A204.1 (cell line): ENCODE data around the gene NGFR.
"Not testable (repeated sequence)": the region's sequence is repeated elsewhere in the genome, so short reads cannot be mapped to it uniquely, and the experiment has no call there.

Experiments
- FAIRE-seq: peaks from 2 replicates; lab custom pipeline; 2012; peaks lifted over from hg19 to GRCh38; lab: Jason Lieb, UNC

Gene NGFR

DNA sequence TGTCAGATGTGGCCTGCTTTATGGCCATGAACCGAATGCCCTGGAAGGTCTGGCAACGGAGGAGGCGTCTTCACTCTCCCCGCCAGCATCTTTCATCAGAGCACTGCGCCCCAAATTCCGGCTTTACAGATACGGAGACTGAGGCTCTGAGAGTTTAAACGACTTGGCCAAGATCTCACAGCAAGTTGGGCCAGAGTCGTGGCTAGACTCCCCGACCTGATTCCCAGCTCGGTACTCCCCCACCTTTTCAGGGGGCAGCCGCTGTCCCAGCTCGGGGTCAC, 1.7 kb downstream of the NGFR start:
- no peak for FAIRE-seq

DNA sequence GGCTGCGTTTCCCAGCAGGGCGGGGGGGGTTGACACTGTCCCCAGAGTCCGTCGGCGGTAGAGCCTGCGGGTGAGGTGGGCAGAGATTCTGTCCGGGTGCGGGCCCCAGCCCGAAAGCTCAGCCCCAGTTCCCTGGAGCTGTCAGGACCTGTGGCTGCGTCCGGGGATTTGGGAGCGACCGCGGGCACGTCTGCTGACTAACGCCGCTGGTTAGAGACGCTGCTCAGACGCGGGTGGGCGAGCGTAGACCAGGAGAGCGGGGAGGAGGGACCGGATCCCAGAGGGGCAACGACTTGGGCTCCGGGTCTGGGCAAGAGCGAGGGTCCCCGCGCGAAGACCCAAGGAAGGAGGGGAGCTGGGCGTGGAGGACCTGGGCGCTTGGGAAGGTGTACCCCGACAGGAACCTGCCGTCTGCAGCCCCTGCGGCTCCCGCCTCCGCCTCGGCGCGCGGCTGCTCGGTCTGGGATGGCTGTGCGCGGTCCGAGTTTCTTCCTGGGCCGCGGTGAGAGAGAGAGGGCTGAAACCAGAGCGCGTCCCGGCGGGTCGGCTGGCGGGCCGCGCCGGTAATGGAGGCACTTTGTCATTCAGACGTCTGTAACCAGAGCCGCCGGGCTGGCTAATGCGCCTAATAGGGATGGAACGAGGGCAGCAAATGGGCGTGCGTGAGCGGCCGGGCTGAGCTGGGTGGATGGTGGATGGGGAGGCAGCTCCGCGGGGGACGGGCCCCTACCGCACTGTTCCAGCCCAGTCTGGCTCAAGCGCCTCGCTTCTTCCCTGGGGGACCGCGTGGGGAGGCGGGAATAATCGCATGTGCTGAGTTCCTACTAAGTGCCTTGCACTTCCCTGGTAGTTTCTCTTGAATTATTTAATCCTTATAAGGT, 2.3 kb downstream of the NGFR start:
- FAIRE-seq = no peak

DNA sequence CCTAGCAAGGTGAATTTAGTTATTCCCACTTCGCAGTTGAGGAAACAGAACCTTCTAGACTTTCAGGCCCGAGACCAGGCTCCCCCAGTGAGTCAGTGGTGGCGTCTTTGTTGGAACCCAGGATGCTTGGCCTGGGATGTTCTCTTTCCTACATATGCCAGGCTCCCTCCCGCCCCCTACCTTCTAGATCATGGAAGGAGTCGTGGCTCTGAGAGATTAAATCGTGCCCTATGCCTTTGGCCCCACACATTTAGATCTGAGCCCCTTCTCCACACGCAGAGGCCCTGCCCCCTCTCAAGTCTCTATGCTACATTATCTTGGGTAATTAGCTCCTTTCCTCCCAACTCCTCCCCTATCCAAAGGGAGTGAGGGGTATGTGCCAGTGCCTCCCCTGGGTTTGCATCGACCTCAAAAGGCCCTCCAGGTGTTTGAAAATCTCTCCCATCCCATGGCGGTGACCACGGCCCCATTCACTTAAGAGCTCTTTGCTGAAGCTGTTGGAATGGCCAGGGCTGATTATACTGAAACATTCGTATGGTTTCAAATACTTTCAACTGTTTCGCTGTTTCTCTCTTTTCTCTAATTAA, 3.0 kb downstream of the NGFR start:
- no peak for FAIRE-seq

DNA sequence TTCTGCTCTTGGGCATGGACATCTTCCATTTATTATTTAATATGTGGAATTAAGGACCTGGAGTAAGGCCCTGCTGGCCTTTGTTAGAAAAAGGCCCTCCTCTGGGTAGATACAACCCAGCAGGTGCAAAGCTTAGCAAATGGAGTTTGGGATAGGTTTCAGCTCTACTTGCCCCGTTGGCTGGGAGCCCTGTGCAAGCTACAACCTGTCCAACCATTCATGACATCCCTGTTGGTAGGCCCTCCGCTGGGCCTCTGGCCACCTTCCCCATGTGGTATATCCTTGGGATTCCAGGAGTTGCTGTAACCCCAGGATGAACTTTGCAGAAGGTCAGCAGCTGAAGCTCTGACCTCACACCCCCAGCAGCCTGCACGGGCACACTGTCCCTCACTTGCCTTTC, 6.4 kb downstream of the NGFR start:
- FAIRE-seq = no peak

DNA sequence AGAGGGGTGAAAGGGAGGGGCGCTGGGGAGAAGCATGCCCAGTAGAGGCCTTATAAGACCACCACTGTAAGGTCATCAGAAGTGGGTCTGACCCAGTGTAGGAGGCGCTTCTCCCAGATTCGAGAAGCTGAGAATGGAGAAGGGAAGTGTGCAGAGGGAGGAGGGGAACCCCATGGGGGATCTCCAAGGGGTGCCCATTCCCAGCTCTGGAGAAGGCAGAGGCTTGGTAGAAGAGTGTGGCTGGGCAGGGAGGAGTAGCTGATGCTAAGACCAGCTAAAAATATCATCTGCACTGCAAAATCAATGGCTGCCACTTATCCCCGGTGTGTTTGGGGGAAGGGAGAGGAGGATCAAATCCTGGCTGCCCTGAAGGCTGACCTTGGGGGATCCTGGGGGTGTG, 7.2 kb downstream of the NGFR start:
- FAIRE-seq = no peak

DNA sequence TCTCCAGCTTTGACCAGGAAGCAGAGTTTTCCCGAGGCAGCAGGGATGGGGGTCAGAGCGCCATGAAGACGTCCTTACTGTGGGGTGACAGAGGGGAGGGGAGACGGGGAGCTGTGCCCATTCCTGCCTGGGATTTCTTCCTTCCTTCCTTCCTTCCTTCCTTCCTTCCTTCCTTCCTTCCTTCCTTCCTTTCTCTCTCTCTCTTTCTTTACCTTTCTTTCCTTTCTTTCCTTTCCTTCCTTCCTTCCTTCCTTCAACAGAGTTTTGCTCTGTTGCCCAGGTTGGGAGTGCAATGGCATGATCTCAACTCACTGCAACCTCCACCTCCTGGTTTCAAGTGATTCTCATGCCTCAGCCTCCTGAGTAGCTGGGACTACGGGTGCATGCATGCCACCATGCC, 7.6 kb downstream of the NGFR start:
- not testable (repeated sequence) for FAIRE-seq

DNA sequence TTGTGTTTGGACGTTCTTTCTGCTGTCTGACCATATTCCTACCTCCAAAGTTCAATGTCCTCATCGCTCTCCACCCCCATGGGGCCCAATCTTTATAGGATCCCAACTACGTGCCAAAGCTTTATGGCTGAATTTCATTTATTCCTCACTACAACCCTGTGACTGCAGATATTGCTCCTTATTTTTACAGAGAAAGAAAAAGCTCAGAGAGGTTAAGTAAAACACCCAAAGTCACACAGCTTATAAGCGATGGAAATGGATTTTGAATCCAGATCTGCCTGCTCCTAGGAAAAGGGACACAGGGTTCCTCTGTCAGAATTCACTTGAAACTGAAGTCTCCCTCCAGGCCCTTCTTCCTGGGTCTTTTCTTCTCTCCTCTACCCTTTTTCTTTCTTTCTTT, 9.3 kb downstream of the NGFR start:
- no peak for FAIRE-seq

DNA sequence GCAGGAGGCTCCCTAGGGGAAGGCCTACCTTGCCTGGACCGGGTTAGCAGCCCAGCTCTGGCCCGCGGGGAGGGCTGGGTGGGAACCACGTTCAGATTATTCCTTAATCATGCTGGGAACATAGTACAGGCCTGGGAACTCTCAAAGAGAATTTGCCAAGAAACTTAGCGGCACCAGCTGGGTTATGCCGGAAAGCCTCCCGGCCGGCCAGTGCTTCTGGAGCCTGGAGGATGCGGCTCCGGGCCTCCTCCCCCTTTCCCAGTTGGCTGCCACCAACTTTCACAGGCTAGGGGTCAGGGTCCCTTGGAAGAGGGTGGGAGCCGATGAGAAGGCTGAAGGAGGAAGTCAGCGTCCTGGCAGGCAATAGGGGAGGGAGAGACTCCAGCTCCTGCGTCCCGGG, 10.8 kb downstream of the NGFR start:
- no peak for FAIRE-seq

DNA sequence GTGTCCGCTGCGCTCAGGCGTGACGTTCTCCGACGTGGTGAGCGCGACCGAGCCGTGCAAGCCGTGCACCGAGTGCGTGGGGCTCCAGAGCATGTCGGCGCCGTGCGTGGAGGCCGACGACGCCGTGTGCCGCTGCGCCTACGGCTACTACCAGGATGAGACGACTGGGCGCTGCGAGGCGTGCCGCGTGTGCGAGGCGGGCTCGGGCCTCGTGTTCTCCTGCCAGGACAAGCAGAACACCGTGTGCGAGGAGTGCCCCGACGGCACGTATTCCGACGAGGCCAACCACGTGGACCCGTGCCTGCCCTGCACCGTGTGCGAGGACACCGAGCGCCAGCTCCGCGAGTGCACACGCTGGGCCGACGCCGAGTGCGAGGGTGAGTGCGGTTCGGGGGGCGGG, 11.2 kb downstream of the NGFR start:
- no peak for FAIRE-seq

DNA sequence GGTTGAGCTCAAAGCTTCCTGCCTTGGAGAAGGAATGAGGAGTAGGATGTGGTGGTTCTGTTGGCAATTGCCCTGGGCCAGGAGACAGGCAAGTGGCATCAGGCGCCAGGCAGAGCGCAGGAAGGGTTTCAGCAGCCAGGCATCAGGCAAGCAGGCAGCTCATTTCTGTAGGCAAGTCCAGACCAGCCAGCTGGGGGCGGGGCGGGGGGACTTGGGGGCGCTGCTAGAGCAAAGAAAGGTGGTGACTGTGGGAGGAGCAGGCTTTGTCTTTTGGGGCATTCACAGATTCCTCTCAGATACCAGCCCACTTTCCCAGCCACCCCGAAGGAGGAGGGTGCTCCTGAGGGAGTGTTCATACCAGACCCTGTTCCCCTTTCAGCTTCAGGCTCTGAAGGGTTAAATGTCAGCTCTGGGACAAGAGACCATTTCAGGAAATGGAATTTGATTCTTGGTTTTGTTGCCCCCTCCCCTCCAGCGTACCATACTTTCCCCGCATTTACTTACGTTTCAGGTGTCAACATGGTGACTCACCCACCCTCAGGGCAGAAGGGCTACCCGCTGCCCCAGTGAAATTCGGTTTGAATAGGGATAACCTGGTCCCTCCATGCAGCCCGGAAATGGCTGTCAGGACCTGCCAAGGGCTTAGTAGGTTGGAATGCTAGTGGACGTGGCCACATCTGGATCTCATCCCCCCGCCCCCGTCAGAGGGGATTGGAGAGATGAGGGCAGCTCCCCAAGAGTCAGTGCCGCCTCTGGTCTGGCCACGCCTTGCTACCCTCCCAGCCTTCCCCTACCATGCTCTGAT, 13.2 kb downstream of the NGFR start:
- FAIRE-seq = no peak

DNA sequence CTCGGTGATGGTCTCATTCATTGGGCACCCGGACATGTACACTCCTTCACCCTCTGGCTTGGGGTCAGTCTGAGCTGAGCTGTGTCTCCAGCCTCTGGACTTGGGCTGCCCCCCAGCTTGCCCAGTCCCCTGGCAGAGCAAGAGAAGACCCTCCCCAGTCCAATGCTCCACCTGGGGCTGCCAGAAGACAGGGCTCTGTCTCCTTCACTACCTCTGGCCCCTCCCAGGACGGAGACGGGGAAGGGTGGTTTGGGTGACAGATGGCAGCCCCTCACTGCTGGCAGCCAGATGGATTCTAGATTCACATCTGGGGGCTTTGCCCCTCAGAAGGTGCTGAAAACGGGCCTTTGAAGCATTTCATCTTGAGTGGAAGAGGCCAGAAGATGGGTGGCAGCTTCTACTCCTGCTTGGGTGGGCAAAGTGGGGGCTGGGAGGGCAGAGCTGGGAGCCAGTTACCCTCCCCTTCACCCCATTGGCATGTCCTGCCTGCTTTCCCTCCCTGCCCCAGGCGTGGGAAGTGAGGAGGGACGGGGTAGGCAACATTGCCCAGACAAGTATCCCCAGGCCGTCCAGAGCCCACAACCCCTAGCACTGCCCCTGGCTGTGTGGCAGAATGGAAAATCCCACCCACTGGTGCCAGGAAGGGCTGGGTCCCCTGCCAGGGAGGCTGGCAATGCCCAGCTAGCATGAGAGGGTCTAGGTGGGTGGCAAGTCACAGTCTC, 13.9 kb downstream of the NGFR start:
- FAIRE-seq = no peak

DNA sequence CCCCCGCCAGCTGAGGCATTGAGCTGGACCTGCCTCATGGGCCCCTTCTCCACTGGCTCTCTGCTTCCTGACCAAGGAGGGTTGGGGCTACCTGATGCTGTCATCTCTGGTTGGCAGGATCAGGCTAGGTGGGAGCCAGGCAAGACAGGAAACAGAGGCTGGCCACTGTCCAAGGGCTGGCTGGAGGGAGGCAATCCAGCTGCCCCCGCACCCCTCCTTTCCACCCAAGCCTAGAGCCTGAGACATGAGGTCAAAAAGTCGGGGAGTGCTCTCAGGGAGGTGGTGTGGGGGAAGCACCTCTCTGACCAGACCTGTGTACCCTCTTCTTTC, 14.5 kb downstream of the NGFR start:
- no peak for FAIRE-seq

DNA sequence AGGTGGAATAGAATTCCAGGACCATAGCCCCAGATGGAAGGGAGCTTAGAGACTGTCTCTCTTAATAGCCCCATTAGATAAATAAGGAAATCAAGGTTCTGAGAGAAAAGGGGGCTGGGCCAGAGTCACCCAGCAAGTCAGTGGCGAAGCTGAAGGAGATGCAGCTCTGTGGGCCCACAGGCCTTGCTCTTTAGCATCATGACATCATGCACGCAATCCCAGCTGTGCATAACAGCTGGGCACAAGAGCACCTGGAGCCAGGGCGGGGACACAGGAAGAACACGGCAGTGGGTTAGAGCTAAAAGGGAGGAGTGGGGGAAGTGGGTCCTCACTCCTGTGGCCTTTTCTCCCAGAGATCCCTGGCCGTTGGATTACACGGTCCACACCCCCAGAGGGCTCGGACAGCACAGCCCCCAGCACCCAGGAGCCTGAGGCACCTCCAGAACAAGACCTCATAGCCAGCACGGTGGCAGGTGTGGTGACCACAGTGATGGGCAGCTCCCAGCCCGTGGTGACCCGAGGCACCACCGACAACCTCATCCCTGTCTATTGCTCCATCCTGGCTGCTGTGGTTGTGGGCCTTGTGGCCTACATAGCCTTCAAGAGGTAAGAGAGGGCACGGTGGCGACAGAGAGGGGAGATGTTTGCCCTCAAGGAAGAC, 15.1 kb downstream of the NGFR start:
- FAIRE-seq = no peak

DNA sequence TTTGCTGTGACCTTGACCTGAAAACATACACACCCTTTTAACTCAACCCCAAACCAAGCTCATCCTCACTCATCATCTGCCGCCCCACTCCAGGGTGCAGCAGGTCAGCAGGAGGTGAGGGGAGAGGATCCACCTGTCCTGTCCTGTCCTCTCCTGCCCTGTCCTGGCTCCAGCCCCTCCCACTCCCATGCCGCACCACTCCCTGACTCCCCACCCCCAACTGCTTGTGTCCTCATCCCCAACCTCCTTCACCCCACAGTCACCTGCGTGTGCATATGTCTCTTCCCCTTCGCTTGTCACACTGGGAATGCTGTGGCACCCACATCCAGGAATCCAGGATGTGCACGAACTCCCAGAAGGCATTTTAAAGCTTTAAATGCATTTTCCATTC, 15.6 kb downstream of the NGFR start:
- no peak for FAIRE-seq

DNA sequence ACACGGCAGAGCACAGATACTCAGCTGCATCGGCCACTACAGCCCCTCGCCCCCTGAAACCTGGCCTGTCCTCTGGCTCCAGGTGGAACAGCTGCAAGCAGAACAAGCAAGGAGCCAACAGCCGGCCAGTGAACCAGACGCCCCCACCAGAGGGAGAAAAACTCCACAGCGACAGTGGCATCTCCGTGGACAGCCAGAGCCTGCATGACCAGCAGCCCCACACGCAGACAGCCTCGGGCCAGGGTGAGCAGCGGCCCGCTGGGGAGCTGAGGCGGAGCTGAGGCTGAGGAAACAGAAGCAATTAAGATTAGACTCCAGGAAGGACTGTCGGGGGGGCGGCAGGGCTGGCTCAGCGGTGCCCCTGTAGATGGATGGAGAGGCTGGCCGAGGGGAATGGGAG, 16.7 kb downstream of the NGFR start:
- FAIRE-seq = no peak

DNA sequence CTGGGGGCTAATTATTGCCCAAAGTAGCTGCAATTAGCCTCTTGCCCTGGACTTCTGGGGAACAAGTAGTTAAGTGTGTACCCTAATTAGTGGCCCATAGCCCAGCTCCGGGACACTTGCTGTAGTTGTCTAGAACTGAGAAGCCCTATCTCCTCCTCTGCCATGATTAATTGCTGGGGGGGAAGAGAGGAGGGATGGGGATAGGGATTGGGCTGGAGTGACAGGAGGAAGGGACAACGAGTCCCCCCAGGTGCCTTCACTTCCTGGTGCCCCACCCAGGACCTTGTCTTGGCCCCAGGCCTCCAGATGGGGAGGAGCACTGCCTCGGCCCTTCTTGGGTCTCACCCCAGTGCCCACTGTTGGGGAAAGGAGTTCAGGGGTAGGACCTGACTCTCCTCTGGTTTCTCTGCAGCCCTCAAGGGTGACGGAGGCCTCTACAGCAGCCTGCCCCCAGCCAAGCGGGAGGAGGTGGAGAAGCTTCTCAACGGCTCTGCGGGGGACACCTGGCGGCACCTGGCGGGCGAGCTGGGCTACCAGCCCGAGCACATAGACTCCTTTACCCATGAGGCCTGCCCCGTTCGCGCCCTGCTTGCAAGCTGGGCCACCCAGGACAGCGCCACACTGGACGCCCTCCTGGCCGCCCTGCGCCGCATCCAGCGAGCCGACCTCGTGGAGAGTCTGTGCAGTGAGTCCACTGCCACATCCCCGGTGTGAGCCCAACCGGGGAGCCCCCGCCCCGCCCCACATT, 17.4 kb downstream of the NGFR start:
- FAIRE-seq = no peak

DNA sequence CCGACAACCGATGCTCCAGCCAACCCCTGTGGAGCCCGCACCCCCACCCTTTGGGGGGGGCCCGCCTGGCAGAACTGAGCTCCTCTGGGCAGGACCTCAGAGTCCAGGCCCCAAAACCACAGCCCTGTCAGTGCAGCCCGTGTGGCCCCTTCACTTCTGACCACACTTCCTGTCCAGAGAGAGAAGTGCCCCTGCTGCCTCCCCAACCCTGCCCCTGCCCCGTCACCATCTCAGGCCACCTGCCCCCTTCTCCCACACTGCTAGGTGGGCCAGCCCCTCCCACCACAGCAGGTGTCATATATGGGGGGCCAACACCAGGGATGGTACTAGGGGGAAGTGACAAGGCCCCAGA, 17.9 kb downstream of the NGFR start:
- no peak for FAIRE-seq

DNA sequence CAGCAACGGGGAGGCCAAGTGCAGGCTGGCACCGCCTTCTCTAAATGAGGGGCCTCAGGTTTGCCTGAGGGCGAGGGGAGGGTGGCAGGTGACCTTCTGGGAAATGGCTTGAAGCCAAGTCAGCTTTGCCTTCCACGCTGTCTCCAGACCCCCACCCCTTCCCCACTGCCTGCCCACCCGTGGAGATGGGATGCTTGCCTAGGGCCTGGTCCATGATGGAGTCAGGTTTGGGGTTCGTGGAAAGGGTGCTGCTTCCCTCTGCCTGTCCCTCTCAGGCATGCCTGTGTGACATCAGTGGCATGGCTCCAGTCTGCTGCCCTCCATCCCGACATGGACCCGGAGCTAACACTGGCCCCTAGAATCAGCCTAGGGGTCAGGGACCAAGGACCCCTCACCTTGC, 18.5 kb downstream of the NGFR start:
- FAIRE-seq = no peak

DNA sequence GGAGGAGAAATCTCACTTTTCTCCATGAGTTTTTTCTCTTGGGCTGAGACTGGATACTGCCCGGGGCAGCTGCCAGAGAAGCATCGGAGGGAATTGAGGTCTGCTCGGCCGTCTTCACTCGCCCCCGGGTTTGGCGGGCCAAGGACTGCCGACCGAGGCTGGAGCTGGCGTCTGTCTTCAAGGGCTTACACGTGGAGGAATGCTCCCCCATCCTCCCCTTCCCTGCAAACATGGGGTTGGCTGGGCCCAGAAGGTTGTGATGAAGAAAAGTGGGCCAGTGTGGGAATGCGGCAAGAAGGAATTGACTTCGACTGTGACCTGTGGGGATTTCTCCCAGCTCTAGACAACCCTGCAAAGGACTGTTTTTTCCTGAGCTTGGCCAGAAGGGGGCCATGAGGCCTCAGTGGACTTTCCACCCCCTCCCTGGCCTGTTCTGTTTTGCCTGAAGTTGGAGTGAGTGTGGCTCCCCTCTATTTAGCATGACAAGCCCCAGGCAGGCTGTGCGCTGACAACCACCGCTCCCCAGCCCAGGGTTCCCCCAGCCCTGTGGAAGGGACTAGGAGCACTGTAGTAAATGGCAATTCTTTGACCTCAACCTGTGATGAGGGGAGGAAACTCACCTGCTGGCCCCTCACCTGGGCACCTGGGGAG, 19.1 kb downstream of the NGFR start:
- no peak for FAIRE-seq

DNA sequence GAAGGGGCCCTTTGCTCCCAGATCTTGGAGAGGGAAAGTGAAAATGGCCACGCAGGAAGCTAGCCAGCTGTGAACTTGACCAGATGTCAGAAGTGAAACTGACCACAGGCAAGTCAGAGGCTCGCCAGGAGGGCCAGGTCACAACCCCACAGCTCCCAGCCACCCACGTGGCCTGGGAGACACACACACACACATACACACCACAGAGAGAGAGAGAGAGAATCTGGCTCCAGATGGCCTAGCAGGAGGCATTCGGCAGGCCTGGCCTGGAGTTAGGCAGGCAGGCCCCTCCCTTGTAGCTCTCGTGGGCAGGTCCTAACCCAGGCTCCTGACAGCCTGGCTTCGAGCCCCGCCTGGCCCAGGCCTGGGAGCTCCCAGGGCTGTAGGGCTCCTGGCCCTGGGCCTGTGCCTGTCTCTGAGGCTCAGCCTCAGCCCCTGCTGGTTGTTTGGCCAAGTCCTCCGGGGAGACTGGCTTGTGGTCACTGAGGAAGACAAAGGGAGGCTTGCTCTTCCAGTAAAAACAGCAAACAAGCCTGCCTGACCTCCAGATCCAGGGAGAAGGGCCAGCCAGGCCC, 20.2 kb downstream of the NGFR start:
- no peak for FAIRE-seq

DNA sequence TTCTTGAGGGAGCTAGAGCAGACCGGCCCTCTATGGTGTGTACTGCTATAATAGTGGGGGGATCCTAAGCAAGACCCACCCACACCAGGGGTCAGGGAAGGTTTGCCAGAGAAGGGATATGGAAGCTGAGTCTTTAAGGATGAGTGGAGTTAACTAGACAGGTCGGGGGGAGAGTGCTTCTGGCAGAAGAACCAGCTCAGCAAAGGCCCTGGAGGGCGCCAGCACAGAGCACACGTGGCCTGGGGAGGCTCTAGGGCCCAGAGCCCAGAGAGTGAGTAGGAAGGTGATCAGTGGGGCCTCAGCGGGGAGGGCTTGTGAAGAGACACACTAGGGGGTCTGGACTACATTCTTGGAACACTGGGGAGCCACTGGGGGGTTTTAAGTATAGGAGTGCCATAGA, 21.1 kb downstream of the NGFR start:
- FAIRE-seq = no peak
